Activated CD4-positive, CD25-positive, alpha-beta regulatory T cell (primary cell): ENCODE measurements around the gene HOXB4.

Experiments used
- DNase-seq, 4 experiments: peaks; one replicate each; lab custom pipeline; 2025; lab: John Stamatoyannopoulos, UW

The HOXB4 gene

GRCh38 chr17:48559122-48559839 lies 18.9 kb downstream of the HOXB4 start:
- no peak for DNase-seq

DNA sequence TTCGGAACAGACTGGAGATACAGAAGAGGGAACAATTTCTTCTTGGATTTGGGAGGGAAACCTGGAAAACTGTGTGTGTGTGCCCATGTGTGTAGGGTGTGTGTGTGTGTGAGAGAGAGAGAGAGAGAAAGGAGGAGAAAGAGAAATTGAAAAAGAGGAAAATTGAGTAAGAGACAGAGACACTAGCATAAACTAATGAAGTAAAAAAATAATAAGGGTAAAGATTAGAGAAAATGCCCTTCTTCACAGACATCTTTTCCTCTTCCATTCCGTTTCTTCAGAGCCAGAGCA lies 19.4 kb downstream of the HOXB4 start:
- DNase-seq, result no peak

DNA sequence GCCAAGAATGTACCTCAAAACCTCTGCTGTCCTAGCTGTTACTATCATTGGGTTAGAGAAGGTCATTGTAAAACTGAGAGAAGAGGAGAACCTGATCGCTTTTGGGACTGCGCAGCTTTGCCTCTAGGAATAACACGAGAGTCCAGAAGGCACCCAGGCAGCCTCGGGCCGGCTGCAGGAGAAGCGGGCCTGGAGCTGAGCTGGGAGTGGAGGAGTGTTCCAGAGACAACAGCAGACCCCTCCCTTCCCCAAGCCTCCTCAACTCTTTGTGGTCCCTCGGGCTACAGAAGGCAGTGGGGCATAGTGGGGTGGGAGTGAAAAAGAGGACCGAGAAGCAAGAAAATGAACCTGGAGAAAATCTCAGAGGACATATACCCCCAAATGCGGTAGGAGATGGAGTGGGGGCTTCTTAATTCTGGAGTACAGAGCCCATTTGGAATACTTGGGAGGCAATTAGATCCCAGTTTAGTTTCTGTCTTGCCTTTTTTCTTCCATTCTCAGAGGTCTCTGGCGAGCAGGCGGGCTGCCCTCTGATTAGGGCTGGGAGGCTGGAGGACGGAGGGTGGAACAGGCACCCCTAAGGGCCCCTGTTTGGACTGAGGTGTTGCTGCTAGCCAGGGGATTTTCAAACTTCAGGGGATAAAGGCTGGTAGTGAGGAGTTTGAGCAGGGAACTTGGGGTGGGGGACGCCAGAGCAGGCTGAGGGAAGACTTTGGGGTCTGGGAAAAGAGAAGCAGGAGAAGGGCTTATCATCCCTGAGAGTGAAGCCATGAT lies 19.9 kb downstream of the HOXB4 start:
- no peak for DNase-seq

- no peak for DNase-seq
Measured at GRCh38 chr17:48556576-48557401, 21.4 kb downstream of the HOXB4 start.

GRCh38 chr17:48556229-48556575 lies 21.9 kb downstream of the HOXB4 start:
- no peak for DNase-seq

DNA sequence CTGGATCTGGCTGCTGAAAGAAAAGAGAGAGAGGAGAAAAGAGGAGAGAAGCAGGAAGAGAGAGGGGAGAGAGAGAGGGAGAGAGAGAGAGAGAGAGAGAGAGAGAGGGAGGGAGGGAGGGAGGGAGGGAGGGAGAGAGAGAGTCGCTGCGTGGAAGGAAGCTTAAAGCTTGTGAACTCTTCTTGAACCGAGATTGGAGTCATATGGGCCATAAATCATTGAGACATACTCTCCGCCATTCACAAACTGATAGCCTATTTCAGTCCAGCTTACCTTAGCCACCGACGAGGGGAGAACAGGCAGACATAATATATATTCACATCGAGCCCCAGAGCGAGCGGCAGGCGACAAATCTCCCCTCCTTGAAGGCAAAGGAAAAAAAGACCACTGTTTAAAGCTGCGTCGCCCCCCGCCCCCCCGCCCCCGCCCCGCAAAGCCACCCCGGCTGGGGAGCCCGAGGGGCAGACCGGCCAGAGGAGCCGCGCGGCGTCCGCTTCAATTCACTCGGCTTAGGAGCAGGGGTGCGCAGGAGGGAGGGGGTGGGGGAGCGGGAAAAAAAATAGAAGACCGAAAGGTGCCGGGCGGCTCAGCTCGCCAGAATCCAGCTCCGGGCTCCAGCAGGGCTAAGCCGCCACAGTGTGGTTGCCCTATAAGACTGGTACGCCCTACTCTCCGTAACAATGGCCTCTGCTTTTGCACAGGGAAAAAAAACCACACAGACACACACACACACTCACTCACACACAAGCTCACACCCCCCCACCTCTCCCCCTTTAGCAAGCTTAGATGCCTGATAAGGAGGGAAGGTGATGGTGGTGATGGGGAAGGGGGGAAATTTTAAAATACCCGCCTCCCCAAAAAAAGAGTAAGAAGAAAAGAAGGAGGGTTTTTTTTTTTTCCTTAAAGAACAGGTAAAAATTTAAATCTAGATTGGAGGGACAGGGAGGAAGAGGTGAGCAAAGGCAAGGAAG lies 22.6 kb downstream of the HOXB4 start:
- no peak for DNase-seq

DNA sequence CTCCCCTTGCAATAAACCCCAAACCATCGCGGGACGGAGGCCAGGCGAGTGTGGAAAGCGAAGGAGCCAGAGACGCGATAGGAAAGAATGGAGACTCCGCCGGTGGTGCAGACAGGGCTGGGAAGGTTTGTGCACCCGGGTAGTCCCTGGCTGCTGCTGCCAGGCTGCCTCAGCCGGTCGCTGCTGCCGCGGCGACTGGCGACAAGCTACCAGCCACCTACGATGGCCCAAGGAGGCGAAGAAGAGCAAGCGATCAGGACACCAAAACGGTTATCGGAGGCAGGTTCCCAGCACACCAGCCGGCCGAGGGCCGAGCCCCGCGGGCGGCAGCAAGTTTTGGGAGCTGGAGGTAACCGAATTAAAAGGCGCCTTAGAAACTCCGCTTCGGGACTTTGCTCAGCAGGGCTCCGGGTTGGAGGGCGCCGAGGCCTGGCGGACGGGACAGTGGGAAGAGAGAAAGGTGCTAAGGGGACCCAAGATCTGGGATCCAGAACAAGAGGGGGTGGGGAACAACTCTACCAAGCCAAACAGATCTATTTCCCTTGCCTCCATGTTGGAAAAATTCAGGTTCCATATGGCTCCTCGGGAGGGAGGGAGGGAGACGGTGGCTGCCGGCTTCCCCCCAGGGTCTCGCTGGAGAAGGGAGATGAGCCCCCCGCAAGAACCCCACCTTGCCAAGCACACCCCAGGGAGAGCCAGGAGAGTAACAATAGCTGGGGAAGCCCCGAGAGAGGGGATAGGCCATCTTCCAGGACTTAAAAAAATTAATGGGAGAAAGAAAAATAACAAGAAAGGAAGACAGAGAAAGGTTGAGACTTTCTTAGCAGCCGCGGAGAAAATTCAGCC lies 23.5 kb downstream of the HOXB4 start:
- DNase-seq, result no peak

DNA sequence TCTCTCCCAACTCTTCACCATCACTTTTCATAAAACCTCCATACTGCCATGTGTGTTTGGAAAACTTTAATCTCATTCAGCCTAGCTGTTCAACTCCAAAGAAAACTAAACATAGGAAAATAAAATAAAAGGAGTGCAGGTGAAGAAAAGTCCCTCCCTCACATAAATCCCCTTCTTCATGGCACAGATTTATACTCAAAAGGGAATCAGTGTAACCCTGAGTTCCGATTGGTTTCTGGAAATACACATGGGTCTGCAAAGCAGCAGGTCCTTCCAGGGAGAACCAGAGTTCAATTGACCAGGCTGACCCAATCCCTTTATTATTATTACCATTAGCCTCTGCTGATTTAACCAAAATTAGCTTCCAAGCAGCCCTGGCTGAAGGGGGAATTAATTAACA lies 24.3 kb downstream of the HOXB4 start:
- DNase-seq, result no peak

DNA sequence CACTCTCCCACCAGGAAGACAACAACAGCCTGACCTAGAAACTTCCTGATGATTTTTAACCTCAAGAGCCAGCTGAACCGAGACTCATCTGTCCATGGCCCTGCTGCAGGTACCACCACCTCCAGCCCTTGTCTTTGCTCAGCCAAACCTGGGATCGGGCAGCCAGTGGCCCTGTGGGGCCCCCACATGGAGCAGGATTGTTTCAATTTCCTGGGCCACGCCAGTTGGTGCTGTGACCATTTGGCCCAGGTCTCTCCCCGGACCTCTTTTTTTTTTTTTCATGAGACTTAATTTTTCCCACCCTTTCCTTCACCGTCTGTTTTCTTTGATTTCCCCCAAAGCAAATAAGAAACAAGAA lies 25.0 kb downstream of the HOXB4 start:
- no peak for DNase-seq

GRCh38 chr17:48552466-48553189 lies 25.5 kb downstream of the HOXB4 start:
- DNase-seq, result no peak

- DNase-seq, result no peak
Measured at GRCh38 chr17:48551596-48552465, 26.3 kb downstream of the HOXB4 start.

DNA sequence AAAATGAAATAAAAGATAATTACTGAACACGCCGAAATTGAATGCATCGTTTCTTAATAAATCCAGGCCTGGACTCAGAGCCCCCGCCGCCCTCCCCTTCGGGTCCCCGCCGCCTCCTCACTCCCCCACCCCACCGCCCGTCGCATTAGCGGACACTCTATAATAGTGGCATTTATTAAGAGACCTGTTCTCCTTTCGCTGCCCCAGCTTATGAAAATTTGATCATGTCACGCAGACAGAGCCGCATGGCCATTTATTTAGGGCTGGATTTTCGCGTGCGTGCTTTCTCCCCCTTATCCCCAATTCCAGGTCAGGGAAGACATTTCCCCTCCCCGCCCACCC lies 27.0 kb downstream of the HOXB4 start:
- DNase-seq, result no peak

DNA sequence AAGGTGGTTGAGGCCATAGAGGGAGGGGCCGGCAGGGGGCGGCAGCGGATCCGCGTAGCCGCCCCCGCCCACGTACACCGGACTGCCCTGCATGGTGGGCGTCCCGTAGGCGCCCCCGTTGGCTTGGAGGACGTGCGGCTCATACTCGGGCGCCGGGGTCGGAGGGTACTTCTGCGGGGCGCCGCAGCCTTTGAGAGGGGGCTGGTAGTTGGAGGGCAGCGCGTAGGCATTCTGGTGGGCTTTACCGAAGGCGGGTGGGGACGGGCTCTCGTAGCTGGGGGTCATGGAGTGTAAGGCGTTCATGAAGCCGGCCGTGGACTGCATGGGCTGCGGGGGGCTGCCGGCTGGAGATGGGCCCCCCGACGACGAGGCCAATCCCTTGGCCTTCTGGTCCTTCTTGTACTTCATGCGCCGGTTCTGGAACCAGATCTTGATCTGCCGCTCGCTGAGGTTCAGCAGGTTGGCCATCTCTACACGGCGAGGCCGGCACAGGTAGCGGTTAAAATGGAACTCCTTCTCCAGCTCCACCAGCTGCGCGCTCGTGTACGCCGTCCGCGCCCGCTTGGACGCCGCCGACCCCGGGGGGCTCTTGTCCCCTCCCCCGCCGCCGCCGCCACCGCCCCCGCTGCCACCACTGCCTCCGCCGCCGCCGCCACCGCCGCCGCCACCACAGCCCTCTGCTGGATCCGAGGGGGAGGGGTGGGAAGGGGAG lies 27.5 kb downstream of the HOXB4 start:
- DNase-seq, result no peak

DNA sequence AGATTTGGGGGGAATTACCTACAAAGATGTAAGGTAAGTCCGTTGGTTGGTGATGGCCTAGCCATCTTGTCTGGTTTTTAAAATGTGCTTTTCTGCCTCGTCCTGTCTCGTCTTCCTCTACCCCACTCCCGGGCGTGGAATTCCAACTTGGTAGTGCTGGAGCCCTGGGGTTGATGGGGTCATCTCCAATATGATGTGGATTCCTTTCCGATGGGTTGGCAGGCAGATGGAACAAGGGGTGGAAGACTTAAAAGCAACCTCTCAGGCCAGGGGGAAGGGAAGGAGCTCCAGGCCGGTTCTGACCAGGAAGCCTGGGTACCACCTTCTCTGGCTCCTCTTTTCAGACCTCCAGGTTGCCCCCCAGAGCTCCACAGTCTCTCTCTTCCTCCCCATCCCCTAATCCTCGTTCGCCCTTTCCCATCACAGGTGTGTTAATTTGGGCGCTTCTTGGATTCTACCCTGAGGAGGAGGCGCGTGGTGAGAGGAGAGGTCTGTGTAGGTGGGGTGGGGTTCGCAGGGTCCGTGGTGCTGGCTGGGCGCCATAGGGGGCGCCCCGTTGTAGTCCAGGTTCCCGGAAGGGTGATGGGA lies 28.1 kb downstream of the HOXB4 start:
- DNase-seq, result no peak

DNA sequence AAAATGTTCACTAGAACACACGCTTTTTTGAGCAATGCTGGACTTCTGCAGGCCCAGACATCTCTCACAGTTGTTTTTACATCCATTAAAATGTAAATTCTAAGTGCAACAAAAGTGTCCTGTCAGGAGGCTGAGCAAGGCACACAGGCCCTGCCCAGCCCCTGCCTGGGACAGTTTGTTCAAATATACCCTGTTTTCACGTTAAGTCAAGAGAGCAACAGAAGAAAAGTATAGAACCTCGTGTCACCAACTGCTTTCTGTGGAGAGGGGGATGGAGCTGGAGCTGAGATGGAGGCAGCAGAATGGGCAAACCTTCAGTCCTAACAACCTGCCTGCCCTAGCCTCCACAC lies 28.9 kb downstream of the HOXB4 start:
- DNase-seq, result no peak

- no peak for DNase-seq
Measured at GRCh38 chr17:48548523-48549280, 29.4 kb downstream of the HOXB4 start.

DNA sequence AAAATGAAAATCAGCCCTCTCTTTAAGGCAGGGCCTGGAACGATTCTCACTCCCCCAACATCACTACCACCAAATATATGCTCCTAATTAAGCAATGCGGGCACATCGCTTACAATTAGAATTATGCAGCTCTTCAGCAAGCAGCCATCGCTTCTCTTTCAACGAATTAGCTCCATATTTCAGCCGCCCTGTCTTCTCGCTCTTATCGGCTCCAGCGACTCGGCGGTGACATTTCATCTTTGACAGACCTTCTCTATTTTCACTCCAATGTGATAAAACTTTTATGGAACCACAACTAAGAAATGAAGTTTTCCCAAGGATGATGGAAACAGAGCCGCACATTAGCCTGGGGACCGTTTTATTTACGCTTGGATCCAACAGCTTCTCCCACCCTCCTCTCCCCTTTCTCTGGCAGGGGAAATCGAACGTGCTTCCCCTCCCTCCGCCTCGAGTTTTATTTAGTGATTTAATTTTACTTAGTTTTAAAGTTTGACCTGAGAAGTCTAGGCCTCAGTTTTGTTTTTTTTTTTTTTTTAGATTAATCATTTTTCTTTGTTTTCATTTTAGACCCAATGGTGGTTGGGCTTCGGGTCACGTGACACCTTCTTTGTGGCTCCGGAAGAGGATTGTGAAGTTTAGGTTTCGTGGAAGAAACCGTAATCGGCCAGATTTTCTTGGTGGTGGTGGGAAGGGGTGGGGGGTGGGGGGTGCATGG lies 30.2 kb downstream of the HOXB4 start:
- no peak for DNase-seq
